C4-2B (cell line): Measurements from ENCODE around the gene LHFPL2.

ENCODE experiments used
- H3K27ac ChIP-seq: fragments of 450-650 bp; 2 replicates; pipeline ENCODE4 v1.5.1; 2017
- CTCF ChIP-seq: fragments of 450-650 bp; conservative IDR thresholded peaks from 2 replicates; pipeline ENCODE4 v1.5.1; 2017; ENCODE audit warnings: mild to moderate bottlenecking
- ZFX ChIP-seq: fragments of 450-650 bp; IDR thresholded peaks from 2 replicates; pipeline ENCODE4 v1.6.1; 2017

LHFPL2 gene

GRCh38 chr5:78536661-78537196, 111.8 kb downstream of the LHFPL2 start:
- TF ChIP-seq CTCF, result no peak
- no peak for TF ChIP-seq ZFX
- H3K27ac ChIP-seq, result no peak overlapping the region

DNA sequence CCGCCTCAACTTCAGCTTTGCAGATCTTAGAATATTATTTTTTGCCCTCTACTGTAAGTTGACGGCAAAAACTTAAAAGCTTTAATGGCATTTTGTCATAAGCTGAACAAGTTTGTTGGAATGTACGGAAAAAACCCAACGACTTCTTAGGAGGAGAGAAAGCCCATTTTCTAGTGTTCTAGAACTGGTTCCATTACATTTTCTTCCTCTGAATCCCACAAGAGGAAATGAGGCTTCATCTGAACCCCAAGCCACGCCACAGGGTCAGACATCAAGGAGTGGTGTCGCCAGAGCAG, 113.7 kb downstream of the LHFPL2 start:
- no peak overlapping the region for H3K27ac ChIP-seq
- TF ChIP-seq ZFX (no peak), CTCF (no peak)

DNA sequence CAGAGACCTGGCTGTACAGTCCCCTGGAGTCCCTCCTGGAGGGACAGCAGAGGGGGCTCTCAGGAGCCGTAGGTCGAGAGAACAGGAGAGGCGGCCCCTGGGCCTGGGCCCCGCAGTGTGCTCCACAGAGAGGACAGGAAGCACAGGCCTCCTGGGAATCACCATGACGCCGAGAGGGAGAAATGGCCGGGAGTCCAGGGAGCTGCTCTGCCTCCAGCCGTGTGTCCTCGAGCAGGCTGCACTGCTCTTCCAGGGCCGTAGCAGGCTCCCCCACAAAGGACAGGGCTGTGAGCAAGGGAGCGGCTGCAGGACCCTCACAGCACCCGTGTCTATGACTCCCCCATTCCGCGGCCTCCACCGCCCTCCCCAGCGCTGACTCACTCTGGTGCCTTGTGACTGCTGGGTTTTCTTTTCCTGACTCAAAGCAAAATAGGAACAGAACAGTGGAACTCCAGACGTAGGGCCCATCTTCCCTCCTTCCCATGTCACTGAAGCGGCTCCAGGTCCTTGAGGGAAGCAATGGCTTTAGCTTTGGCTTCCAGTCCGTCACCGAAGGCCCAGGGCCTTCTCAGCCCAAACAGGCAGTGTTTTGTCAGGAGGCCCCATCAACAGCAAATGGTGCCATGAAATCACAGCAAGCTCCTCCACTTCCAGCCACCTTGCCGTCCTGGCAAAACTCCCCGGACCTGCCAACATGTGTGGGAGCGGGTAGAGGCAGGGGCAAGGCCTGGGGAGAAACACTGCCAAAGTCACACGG, 114.2 kb downstream of the LHFPL2 start:
- no peak overlapping the region for H3K27ac ChIP-seq
- TF ChIP-seq ZFX (no peak), CTCF (no peak)

- H3K27ac ChIP-seq, result no peak overlapping the region
- TF ChIP-seq CTCF (peak; percentile 58), ZFX (no peak)
Observed at GRCh38 chr5:78533356-78533755, 115.2 kb downstream of the LHFPL2 start.

GRCh38 chr5:78530342-78531096, 118.1 kb downstream of the LHFPL2 start:
- no peak for TF ChIP-seq ZFX
- no peak for TF ChIP-seq CTCF
- no peak overlapping the region for H3K27ac ChIP-seq

DNA sequence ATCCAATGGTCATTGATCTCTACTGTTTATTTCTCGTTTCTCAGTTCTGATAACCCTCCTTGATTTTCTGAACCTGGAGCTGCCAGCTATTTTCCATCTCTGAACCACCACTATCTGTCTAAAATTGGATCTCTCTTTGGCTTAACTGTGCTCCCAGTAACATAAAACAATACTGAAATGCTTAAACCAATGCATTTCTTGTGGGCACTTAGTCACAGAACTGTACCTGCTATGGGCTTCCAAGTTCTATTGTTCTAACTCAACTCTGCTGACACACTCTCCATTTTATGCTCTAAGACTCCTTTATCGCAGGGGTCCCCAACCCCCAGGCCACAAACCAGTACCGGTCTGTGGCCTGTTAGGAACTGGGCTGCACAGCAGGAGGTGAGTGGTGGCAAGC, 120.6 kb downstream of the LHFPL2 start:
- H3K27ac ChIP-seq, result no peak overlapping the region
- TF ChIP-seq CTCF (no peak), ZFX (no peak)
